GM18907 (cell line): ENCODE data around the gene C4orf46.
"Not testable (repeated sequence)": the region's sequence is repeated elsewhere in the genome, so short reads cannot be mapped to it uniquely, and the experiment has no call there.

ENCODE experiments used
- ATAC-seq: cut with Tn5 transposase; IDR thresholded peaks from one replicate; pipeline ENCODE4 v1.9.1; 2021; ENCODE audit warnings: mild to moderate bottlenecking, moderate library complexity; ENCODE audit not compliant: unreplicated experiment

C4orf46 gene

DNA sequence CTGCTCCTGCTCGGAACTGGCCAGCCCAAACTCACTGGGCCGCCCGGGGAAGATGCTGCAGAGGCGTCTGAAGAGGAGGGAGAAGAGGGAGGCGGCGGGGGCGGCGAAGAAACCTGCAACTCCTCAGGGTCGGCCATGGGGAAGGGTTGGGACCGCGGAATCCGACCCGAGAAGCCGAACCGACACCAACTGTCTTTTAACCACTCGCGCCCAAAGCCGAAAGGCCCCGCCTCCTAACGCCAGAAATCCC lies at the start of gene C4orf46:
Gene C4orf46 (minus strand): TSS at position 223 of the 250 bp plus-strand sequence. CDS start 86 bp downstream, at position 137.
- no peak for ATAC-seq

DNA sequence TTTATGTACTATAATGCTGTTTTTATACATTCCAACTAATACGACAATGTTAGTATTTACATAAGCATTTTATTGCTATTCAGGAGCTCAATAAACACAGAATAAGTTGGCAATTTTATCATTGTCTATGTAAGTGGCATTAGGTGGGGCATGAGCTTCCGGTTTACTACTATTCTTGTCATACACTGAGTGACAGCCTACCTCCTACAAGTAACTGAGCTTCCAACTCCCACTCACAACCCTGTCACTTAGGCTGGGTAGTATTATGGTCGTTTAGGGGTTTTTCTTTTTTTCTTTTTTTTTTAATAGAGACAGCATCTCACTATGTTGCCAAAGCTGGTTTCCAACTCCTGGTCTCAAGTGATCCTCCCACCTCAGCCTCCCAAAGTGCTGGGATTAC lies 44.1 kb upstream of the C4orf46 start:
- ATAC-seq: no peak

DNA sequence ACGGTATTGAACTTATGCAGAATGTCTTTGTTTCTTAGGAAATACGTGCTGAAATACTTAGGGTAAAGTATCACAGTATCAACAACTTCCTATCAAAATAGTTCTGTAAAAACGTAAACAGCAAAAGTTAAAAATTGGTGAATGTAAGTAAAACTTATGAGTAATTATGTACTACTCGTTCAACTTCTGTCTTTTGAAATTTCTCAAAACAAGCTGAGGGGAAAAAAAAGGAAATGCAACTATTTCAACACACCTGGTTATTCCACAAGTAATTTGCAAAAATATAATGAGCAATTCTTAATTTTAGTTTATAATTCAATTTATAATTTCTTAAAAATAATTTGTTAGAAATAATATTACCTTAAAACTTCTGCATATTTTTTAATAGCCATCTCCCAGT lies 43.2 kb upstream of the C4orf46 start:
- ATAC-seq: no peak

DNA sequence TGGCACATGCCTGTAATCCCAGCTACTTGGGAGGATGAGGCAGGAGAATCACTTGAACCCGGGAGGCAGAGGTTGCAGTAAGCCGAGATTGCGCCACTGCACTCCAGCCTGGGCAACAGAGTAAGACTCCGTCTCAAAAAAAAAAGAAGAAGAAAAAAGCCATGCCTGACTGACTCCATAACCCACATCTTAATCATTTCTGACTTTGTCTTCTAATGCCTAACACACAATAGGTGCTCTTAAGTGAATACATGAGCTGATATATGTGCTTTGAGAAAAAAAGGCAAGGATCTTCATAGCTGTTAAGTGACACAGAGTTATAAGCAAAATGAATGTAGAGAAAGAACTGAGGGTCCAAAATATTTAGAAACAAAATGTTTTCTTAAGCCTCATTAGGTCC lies 40.9 kb upstream of the C4orf46 start:
- not testable (repeated sequence) for ATAC-seq

DNA sequence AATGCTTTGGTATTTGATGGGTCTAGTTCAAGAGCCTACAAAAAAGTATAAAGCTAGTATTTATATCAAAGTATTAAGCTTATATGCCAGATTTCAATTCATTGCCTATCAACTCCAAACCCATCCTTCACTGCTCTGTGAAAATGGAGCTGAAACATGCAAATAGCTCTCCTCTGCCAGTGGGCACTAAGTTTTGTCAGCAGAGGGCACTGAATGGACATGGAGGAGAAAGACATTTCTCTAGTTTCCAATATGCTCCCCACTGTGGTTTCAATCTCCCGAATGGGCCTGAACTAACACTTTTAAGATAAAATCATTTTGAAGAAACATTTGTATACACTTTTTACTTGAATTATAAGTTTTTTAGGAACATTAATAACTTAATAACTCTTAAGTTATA lies 39.1 kb upstream of the C4orf46 start:
- no peak for ATAC-seq

DNA sequence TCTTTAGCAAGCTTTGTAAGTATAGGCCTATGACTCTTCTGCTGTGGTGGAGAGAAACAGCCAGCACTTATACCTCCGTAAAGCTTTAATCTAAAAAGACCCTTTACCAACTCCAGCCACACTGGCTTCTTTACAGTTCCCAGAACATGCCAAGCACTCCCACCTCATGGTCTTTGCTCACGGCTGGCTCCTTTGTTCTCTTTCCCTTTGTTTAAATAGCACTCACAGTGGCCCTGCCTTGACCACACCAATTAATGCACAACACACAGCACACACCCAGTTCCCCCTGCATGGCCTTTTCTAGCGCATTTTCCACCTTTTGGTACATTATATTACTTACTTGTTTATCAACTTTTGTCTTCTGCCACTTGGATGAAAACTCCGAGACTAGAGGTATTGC lies 32.6 kb upstream of the C4orf46 start:
- ATAC-seq: no peak

DNA sequence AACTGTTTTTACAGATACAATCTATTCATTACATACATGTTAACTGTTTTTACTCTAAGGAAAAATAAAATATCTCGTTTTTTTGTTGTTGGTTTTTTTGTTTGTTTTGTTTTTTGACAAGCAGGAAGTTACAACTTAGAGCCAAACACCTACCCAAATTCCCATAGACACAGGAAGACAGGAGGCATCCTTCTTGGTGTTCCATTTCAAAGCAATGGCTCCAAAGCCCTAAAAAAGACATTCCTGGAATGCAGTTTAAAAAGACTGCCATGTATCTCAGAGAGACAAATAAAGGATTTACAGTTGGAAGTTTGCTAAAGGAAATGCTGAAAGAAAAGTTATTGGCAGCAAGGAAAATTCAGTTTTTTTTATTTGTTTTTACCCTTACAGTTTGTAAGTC lies 17.1 kb upstream of the C4orf46 start:
- ATAC-seq: no peak

DNA sequence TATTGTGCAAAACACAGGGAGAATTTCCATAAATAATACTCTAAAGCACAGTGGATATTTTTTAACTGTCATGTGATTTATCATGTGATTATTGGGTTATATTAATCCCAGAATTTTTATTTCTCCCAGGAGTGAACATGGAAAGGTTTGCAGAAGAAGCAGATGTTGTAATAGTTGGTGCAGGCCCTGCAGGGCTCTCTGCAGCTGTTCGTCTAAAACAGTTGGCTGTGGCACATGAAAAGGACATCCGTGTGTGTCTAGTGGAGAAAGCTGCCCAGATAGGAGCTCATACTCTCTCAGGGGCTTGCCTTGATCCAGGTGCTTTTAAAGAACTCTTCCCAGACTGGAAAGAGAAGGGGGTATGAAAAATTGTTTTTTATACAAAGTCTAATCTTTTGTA lies 10.4 kb upstream of the C4orf46 start:
- no peak for ATAC-seq

DNA sequence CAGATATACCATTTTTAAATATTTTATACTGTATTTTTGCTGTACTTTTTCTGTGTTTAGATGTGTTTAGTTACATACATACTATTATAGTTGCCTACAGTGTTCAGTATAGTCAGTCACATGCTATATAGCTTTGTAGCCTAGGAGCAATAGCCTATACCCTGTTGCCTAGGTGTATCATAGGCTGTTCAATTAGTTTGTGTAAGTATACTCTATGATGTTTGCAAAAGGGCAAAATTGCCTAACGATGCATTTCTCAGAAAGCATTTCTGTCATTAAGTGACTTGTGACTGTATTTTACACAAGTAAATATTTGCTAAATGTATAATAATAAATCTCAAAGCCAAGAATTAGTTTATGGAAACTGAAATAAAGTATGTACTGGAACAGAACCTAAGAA lies 9.9 kb upstream of the C4orf46 start:
- no peak for ATAC-seq

DNA sequence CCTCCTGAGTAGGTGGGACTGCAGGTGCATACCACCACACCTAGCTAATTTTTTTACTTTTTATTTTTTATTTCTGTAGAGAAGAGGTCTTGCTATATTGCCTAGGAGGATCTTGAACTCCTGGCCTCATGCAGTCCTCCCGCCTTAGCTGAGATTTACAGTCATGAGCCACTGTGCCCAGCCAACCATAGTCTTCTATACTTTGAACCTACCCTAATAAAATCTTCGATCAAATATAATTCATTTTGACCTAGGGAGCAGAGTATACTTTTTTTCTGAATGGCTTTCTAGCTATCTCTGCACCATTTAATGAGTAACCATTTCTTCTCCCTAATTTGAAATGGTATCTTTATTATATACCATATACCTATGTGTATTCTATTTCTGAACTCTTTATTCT lies 7.1 kb upstream of the C4orf46 start:
- ATAC-seq: no peak

DNA sequence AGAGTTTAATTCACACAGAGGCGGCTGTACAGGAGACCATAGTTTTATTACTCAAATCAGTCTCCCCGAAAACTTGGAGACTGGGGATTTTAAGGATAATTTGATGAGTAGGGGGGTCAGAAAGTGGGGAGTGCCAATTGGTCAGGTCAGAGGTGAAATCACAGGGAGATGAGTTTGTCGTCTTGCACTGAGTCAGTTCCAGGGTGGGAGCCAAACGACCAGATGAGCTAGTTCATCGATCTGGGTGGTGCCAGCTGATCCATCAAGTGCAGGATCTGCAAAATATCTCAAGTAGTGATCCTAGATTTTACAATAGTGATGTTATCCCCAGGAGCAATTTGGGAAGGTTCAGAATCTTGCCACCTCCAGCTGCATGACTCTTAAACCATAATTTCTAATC lies 4.4 kb upstream of the C4orf46 start:
- no peak for ATAC-seq

DNA sequence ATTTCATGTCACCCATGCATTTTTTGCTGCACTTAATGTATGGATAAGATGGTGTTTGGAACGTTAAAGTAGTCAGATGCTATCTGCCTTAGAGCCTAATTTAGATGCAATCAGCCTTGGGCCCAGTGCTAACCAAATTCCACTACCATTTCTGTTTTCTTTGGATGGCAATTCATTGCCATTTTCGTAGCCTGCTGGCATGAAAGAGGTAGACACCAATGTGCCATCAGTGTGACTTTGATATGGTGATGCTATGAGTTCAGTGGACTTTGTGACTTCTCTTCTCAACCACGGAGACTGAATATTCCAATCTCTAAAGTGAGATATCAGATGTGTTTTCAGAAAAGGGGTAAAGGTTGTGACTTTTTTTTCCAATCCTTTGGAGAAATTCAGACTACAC lies 1.9 kb upstream of the C4orf46 start:
- no peak for ATAC-seq

DNA sequence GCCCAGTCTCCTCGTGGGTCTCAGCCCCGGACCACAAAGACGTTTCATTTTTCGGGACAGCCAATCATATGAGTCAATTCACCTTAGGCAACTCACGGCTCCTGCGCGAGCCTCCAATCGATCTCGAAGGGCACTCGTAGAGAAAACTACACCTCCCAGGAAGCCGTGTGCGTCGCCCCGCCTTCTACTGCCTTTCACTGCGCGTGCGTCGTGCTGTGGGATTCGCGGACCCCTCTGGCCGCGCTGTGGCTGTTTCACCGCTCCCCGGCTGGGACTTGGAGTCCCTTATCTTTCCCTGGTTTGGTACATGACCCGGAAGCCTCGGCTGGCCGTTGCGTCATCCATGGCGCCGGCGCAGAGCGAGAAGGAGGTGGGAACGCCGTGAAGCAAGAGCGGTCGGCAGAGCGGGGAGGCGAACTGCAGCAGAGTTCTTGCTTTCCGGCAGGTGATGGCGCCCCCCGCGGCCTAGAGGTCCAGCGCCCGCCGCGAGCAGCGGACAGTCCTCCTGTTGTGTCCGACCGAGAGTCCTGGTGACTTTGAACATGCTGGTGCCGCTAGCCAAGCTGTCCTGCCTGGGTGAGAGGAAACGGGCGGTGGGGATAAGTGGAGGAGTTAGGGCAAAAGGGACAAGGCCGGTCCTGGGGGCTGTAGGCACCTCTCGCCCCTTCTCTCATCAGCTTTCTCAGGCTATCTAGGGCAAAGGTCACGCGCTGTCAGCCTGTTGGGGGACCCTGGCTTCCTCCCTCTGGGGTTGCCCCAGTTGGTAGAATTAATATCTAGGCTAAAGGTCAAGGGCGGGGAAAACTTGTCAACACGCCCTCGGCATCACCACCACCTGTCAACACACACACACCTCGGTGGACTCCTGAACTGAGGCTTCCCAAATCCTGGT lies 474 bp upstream of the C4orf46 start, which contains the start of gene ETFDH:
Gene ETFDH (plus strand): TSS at position 382 of the 892 bp plus-strand sequence. CDS start 161 bp downstream, at position 543.
- peak; percentile 93 for ATAC-seq

DNA sequence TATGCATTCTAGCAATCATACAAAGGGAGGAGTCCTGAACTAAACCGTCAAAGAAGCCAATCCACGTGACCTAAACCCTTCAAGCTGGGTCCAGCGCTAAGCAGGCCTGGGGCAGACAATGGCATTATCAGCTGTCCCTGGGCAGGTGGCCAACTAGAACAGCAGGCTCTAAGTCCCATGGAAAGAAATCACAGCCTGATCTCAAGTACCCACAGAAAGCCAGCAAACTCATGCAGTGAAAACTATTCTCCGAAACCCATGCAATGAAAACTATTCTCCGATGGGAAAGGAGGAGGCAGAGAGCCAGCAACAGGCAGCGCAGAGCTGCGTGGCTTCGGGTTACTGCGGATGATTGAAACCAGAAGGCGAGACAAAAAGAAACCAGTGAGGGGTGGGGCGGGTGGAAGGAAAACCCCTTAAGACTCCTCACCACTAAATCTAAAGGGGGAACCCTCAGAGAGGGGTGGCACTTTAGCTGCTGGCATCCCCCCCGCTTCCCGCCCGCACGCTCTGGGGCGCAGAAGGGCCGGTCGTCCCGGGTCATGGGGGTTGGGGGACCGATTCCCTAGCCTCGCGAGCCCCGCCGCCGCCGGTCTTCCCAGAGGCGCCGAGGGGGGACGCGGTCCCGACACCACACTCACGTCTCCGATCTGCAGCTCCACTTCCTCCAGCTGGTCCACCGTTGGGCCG lies 567 bp downstream of the C4orf46 start:
- ATAC-seq: peak; percentile 40

DNA sequence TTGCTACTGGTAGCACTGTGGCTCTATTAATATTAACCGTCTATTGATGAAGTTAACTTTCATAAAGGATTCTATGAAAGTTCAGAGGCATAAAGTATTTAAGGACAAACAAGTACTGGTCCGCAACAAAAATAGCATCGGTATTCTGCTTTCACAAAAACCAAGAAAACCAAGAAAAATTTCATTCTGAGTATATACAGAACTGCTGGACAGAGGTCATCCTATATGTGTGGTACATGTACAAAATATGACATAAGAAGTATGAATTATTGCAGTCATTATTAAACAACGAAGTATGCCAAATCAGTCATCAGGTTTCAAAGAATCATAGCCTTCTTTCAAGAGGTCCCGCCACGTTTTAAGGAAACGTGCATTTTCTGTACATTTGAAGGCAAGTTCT lies 2.4 kb downstream of the C4orf46 start:
- no peak for ATAC-seq

DNA sequence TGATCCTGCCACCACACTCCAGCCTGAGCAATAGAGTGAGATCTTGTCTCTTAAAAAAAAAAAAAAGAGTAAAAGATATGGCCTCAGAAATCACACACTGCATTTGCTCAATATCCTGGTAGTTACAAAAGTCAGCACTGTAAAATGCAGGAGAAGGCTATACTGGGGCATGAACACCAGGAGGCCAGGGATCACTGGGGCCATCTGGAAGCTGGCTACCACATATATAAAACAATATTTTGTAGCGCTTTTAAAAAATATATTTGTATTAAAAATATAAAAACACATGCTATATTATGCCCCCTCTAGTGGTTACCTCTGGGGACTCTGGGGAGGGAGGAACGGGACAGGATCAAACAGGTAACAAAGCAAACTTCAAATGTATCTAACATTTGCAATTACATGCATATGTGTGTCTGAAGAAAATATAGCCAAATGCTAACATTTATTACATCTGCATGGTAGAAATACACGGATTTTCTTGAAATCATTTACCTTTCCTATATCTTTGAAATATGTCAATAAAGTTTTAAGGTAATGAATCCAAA lies 4.0 kb downstream of the C4orf46 start:
- no peak for ATAC-seq

DNA sequence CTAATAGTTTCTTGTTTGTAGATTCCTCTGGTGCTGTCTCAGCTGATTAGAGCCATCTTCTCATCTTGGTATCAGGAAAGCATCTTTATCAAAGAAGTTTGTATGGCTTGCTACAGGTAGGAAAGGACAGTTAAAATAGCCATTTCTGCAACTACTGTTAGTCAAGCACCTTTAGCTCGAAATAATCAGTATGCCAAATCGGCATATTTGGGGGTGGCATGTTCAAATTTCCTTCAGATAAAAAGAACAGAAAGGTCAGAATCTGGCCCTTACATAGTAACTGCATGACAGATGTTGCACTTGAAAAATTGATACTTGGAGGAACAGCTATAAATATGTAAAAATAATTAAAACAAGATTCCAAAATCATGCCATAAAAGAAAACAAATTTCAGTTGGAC lies 4.8 kb downstream of the C4orf46 start:
- no peak for ATAC-seq

DNA sequence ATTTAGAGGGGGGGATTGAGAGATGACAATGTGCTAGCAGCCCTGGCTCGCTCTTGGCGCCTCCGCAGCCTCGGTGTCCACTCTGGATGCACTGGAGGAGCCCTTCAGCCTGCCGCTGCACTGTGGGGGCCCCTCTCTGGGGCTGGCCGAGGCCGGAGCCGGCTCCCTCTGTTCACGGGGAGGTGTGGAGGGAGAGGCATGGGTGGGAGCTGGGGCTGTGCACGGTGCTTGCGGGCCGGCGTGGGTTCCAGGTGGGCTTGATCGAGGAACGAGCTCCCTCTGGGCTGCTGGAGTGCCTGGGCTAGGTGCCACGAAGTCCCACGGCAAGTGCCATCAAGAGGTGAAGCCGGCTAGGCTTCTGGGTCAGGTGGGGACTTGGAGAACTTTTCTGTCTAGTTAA lies 6.9 kb downstream of the C4orf46 start:
- ATAC-seq: no peak

DNA sequence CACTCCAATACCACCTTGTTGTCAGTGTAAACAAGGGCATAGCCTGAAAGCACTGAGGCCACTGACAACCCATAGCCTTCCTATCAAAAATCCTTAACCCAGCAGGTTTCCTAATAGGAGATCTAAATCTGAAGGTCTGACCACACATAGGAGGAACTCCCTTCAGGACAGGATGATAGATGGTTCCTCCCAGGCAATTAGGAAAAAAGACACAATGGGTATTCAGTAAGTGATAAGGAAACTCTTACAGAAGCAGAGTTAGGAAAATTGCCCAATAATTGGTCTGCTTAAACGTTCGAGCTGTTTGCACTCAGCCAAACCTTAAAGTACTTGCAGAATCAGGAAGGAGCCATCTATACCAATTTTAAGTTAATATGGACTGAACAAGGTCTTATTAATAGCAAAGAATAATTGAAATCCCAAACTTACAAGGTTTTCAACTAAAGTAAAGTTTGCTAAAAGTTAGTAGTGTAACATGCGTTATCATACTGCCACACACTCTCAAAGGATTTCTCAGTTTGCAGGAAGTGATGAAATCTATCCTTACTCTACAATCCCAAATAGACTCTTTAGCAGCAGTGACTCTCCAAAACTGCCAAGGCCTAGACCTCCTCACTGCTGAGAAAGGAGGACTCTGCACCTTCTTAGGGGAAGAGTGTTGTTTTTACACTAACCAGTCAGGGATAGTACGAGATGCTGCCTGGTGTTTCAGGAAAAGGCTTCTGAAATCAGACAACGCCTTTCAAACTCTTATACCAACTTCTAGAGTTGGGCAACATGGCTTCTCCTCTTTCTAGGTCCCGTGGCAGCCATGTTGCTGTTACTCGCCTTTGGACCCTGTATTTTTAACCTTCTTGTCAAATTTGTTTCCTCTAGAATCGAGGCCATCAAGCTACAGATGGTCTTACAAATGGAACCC lies 7.7 kb downstream of the C4orf46 start:
- not testable (repeated sequence) for ATAC-seq

DNA sequence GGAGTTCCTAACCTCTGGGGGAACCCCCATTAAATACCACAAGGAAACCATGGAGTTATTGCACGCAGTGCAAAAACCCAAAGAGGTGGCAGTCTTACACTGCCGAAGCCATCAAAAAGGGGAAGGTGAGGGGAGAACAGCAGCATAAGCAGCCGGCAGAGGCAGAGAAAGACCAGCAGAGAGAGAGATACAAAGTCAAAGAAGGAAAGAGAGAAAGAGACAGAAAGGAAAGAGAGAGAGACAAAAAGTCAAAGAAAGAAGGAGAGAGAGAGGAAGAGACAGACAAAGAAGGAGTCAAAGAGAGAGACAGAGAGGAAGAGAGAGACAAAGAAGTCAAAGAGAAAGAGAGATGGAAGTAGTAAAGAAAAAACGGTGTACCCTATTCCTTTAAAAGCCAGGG lies 8.4 kb downstream of the C4orf46 start:
- not testable (repeated sequence) for ATAC-seq

DNA sequence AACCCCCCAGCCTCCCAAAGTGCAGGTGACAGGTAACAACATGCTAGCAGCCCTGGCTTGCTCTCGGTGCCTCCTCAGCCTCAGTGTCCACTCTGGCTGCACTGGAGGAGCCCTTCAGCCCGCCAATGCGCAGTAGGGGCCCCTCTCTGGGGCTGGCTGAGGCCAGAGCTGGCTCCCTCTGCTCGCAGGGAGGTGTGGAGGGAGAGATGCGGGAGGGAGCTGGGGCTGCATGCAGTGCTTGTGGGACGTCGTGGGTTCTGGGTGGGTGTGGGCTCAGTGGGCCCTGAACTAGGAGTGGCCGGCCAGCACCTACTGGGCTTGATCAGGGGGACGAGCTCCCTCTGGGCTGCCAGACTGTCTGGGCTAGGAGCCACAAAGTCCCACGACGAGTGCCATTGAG lies 14.4 kb downstream of the C4orf46 start:
- no peak for ATAC-seq
